Measurements from ENCODE around the gene MRPL36. TPM values are rescaled to one million over a fixed set of nuclear protein-coding genes. Genes with fewer than 3 reads are reported as not detected.

The MRPL36 gene
- total RNA-seq, 1 donor from 2014 or later = 51.6 TPM

DNA sequence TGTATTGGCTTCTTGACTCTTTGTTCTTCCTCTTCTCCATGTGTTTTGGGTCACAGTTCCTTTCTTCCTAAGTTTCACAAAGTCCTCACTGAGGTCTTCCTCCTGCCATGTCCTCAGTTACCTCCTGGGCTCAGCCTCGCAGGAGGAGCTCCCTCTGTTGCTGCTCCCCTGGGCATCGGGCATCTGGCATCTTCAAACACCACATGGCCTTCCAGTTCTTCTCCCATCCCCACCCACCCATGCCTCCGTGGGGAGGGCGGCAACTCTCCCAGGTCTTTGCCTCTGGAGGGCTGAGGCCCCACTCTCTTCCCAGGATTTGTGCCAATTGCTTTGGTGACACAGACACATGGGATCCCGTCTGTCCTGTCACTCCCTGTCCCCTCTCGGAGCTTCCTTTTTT lies 22.8 kb downstream of the MRPL36 start:
- H3K36me3 ChIP-seq (ENCODE audit: control insufficient read depth, insufficient read depth, low read length) = no peaks in the 10 kb centered on the region
- peaks cover 33% of the 10 kb centered on the region for H3K27me3 ChIP-seq (ENCODE audit: control insufficient read depth, insufficient read depth, low read length)
- DNase-seq (ENCODE audit: low read depth) = no peak
- TF ChIP-seq, protein P1, sequence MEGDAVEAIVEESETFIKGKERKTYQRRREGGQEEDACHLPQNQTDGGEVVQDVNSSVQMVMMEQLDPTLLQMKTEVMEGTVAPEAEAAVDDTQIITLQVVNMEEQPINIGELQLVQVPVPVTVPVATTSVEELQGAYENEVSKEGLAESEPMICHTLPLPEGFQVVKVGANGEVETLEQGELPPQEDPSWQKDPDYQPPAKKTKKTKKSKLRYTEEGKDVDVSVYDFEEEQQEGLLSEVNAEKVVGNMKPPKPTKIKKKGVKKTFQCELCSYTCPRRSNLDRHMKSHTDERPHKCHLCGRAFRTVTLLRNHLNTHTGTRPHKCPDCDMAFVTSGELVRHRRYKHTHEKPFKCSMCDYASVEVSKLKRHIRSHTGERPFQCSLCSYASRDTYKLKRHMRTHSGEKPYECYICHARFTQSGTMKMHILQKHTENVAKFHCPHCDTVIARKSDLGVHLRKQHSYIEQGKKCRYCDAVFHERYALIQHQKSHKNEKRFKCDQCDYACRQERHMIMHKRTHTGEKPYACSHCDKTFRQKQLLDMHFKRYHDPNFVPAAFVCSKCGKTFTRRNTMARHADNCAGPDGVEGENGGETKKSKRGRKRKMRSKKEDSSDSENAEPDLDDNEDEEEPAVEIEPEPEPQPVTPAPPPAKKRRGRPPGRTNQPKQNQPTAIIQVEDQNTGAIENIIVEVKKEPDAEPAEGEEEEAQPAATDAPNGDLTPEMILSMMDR (IDR thresholded peaks at IDR 0.05; ENCODE audit: insufficient read depth, low read length, poor library complexity, severe bottlenecking) = no peak
- H3K4me3 ChIP-seq (ENCODE audit: low read depth, low read length) = no peak overlapping the region

DNA sequence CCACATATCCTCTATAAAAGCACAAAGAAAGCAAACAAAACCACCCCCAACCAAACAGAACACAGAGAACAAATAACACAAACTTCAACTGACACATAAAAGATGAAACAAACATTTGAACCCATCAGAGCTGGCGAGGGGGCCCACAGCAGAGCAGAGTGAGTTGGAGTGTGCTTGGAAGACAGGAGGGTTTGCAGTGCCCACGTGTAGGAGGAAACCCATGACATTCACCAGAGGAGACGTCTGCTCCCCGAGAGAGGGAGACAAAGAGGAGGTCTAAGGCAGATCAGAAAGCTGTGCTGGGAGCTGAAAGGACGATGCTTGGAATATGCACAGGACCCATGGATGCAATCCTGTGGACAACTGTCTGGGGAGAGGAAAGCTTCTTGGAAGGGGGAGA lies 27.0 kb downstream of the MRPL36 start:
- Histone ChIP-seq H3K27me3 (ENCODE audit: control insufficient read depth, insufficient read depth, low read length) (peaks cover 17% of the 10 kb centered on the region), H3K4me3 (ENCODE audit: low read depth, low read length) (no peak overlapping the region), H3K36me3 (ENCODE audit: control insufficient read depth, insufficient read depth, low read length) (no peaks in the 10 kb centered on the region)
- TF ChIP-seq, protein P1 (IDR thresholded peaks at IDR 0.05; ENCODE audit: insufficient read depth, low read length, poor library complexity, severe bottlenecking) = peak; percentile 50
- no peak for DNase-seq (ENCODE audit: low read depth)

DNA sequence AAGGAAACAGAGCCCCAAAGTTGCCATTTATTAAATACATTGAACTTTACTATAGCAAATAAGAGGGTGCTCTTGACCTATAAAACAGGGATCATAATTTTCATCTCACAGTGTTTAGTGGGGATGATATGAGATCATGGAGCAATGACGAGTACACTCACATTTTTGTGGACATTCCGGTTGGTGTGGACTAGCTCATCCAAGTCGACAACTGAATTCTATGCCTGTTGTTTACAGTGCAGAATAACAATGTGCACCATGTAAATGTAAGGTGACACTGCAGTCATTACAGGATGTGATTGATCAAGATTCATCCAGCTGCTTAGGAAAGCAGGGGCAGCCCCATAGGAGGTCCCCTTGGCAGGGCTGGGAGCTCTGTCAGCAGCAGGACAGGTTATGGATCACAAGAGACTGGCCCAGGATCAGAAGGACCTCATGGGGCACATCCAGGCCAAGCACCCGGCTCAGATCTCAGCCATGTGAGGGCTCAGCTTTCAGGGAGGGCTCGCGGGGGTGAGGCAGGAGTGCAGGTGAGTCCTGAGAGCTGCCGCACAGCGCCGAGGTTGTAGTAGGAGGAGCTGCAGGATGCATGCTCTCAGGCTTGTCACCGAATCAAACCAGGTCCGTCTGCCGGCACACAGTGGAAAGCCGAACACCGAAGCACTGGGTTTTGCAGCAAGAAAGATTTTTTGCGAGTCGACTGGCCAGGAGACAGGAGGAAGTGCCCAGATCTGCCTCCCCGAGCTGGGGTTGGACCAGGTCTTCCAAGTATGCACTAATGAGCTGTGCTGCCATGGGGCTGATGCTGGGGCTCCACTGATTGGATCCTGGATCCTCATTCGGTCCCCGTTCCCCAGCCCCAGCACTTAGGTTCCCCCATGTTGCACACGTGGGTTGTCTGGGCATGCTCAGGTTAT lies 28.2 kb downstream of the MRPL36 start:
- Histone ChIP-seq H3K36me3 (ENCODE audit: control insufficient read depth, insufficient read depth, low read length) (no peaks in the 10 kb centered on the region), H3K4me3 (ENCODE audit: low read depth, low read length) (no peak overlapping the region), H3K27me3 (ENCODE audit: control insufficient read depth, insufficient read depth, low read length) (peaks cover 15% of the 10 kb centered on the region)
- DNase-seq (ENCODE audit: low read depth) = no peak
- TF ChIP-seq, protein P1 (IDR thresholded peaks at IDR 0.05; ENCODE audit: insufficient read depth, low read length, poor library complexity, severe bottlenecking) = no peak

DNA sequence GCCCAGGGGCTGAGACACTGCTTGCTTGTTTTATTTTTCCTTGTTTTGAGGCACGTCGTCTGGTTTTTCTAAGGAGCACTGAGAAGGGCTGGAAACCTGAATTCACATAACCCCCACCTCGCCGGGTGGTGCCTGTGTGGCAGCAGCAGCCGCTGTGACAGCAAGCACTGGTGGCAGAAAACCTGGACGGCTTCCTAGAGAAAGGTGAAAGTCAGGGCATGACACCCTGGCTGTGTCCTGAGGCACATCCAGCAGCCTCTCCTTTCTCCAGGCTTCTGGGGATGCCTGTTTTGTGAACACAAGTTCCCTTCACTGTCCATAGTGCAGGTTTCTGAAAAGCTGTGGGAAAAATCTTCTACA lies 29.2 kb downstream of the MRPL36 start:
- Histone ChIP-seq H3K27me3 (ENCODE audit: control insufficient read depth, insufficient read depth, low read length) (peaks cover 18% of the 10 kb centered on the region), H3K4me3 (ENCODE audit: low read depth, low read length) (no peak overlapping the region), H3K36me3 (ENCODE audit: control insufficient read depth, insufficient read depth, low read length) (no peaks in the 10 kb centered on the region)
- no peak for DNase-seq (ENCODE audit: low read depth)
- TF ChIP-seq, protein P1 (IDR thresholded peaks at IDR 0.05; ENCODE audit: insufficient read depth, low read length, poor library complexity, severe bottlenecking) = no peak

DNA sequence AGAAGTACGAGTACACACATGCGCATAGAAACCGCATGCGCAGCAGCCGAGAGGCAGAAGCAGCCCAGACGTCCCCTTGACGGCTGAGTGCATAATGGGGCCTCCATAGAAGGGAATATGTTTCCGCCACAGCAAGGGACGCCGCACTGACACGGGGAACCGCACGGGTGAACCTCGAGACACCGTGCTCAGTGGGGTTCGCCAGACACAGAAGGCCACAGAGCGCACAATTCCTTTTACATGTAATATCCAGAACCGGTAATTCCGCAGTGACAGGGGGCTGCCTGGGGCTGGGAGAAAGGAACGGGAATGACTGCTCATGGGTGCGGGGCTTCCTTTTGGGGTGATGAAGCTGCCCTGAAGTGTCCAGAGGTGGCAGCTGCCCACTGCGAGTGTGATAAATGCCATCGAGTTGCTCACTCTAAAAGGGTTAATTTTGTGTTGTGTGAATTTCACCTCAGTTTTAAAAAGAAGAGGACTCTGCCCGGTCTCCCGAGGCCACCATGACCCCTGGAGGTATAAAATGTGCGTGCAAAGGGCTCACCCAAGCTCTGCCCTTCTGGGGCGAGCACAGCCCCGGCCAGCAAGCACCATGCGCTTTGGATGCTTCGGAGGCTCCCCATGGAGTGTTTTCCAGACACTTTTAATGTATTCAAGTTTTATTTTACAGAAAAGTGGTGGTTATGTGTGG lies 29.7 kb downstream of the MRPL36 start:
- DNase-seq (ENCODE audit: low read depth) = no peak
- Histone ChIP-seq H3K27me3 (ENCODE audit: control insufficient read depth, insufficient read depth, low read length) (peaks cover 23% of the 10 kb centered on the region), H3K36me3 (ENCODE audit: control insufficient read depth, insufficient read depth, low read length) (no peaks in the 10 kb centered on the region), H3K4me3 (ENCODE audit: low read depth, low read length) (no peak overlapping the region)
- TF ChIP-seq, protein P1 (IDR thresholded peaks at IDR 0.05; ENCODE audit: insufficient read depth, low read length, poor library complexity, severe bottlenecking) = no peak

Data from kidney epithelial cell (primary cell).